SU-DHL-6 (cell line): Measurements from ENCODE around the gene COL24A1.
"Not testable (repeated sequence)": the region's sequence is repeated elsewhere in the genome, so short reads cannot be mapped to it uniquely, and the experiment has no call there.

Experiments used
- H2AFZ ChIP-seq: fragments of 200-600 bp; sonication (generic); 2 replicates; pipeline ENCODE4 v1.6.1; 2014; ENCODE audit warnings: low read depth, mild to moderate bottlenecking, moderate library complexity, mixed read lengths, antibody characterized with exemption, low read length; ENCODE audit not compliant: severe bottlenecking
- H3F3A ChIP-seq: fragments of 200-600 bp; shearing (Covaris generic); 2 replicates; pipeline ENCODE4 v1.6.0; 2016; ENCODE audit warnings: antibody characterized with exemption, mild to moderate bottlenecking; ENCODE audit not compliant: insufficient read depth
- H3K27ac ChIP-seq: fragments of 200-600 bp; sonication (generic); 2 replicates; pipeline ENCODE4 v1.5.1; 2016; ENCODE audit warnings: low read depth, mild to moderate bottlenecking, low read length, moderate library complexity, mixed read lengths
- H3K27me3 ChIP-seq: fragments of 200-600 bp; sonication (generic), shearing (Covaris generic); 2 replicates; pipeline ENCODE4 v1.6.0; 2014; ENCODE audit warnings: mild to moderate bottlenecking, low read length
- H3K36me3 ChIP-seq: fragments of 200-600 bp; sonication (generic); 2 replicates; pipeline ENCODE4 v1.6.1; 2014; ENCODE audit warnings: mild to moderate bottlenecking, low read length, mixed read lengths
- H3K4me2 ChIP-seq: fragments of 300-600, 200-600 bp; shearing (Covaris generic), sonication (generic); 2 replicates; pipeline ENCODE4 v1.6.0; 2014; ENCODE audit warnings: low read length, low read depth, mild to moderate bottlenecking; ENCODE audit not compliant: poor library complexity, severe bottlenecking
- H3K4me3 ChIP-seq: fragments of 200-600 bp; sonication (generic); 2 replicates; pipeline ENCODE4 v1.5.1; 2014; ENCODE audit warnings: antibody characterized with exemption, low read length, mild to moderate bottlenecking, mixed read lengths; ENCODE audit not compliant: insufficient read depth, poor library complexity, severe bottlenecking
- H3K79me2 ChIP-seq: fragments of 200-600 bp; sonication (generic); 2 replicates; pipeline ENCODE4 v1.6.1; 2014; ENCODE audit warnings: mild to moderate bottlenecking, low read length, moderate library complexity; ENCODE audit not compliant: insufficient read depth
- H3K9ac ChIP-seq: fragments of 200-600 bp; sonication (generic); 2 replicates; pipeline ENCODE4 v1.7.0; 2014; ENCODE audit warnings: mild to moderate bottlenecking, low read length
- H3K9me2 ChIP-seq: fragments of 200-600 bp; sonication (generic); replicated peaks from 2 replicates; pipeline ENCODE4 v1.6.1; 2014; ENCODE audit warnings: low read length; ENCODE audit not compliant: insufficient read depth
- H3K9me3 ChIP-seq: fragments of 200-600 bp; sonication (generic); 2 replicates; pipeline ENCODE4 v1.6.1; 2014; ENCODE audit warnings: low read length, mixed read lengths; ENCODE audit not compliant: insufficient read depth
- H4K20me1 ChIP-seq: fragments of 200-600 bp; sonication (generic); 2 replicates; pipeline ENCODE4 v1.6.1; 2014; ENCODE audit warnings: low read depth, mild to moderate bottlenecking, antibody characterized with exemption, low read length, moderate library complexity, mixed read lengths
- CTCF ChIP-seq: fragments of 200-600 bp; sonication (generic); IDR thresholded peaks from one replicate; pipeline ENCODE4 v1.5.1; 2017; ENCODE audit warnings: antibody characterized with exemption, mild to moderate bottlenecking, low read length, moderate library complexity; ENCODE audit not compliant: insufficient read depth, poor library complexity, severe bottlenecking
- EZH2phosphoT487 ChIP-seq: fragments of 200-600 bp; sonication (generic), shearing (Covaris generic); conservative IDR thresholded peaks from 2 replicates; pipeline ENCODE4 v1.6.1; 2018; ENCODE audit warnings: mild to moderate bottlenecking, antibody characterized with exemption, low read length, moderate library complexity, mixed read lengths

COL24A1 gene

DNA sequence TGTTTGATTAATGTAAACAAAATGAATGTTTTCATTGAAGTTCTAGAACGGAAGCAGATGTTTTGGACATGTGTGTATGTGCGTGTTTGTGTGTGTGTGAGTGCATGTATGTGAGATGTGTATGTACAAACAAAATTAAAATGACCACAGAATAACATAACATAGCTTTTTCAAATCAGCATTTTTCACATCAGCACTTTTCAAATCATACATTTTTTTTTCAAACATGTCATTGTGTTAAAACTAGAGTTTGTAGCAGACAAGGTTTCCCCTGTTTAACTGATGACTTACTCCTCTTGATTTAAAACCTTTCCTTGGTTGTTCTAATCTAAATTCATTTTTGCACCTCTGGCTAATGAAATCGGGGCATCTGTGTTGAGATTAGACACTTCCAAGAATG is 412.8 kb downstream of the COL24A1 start:
- Histone ChIP-seq H3K27ac (no peak overlapping the region), H3F3A (no peaks in the 10 kb centered on the region), H2AFZ (no peak overlapping the region), H3K27me3 (no peaks in the 10 kb centered on the region), H3K79me2 (no peaks in the 10 kb centered on the region), H3K9ac (no peak overlapping the region), H3K9me2 (no peaks in the 10 kb centered on the region), H3K9me3 (no peaks in the 10 kb centered on the region), H3K36me3 (no peaks in the 10 kb centered on the region), H4K20me1 (no peaks in the 10 kb centered on the region), H3K4me2 (no peak overlapping the region), H3K4me3 (no peak overlapping the region)
- TF ChIP-seq EZH2phosphoT487: no peak
- no peak for TF ChIP-seq CTCF

GRCh38 chr1:85734931-85735330 is 421.6 kb downstream of the COL24A1 start:
- no peak overlapping the region for H2AFZ ChIP-seq
- H3K9me2 ChIP-seq: no peaks in the 10 kb centered on the region
- H3K4me3 ChIP-seq: no peak overlapping the region
- TF ChIP-seq CTCF: no peak
- H4K20me1 ChIP-seq: no peaks in the 10 kb centered on the region
- no peaks in the 10 kb centered on the region for H3K9me3 ChIP-seq
- no peaks in the 10 kb centered on the region for H3K27me3 ChIP-seq
- no peak overlapping the region for H3K27ac ChIP-seq
- H3K9ac ChIP-seq: no peak overlapping the region
- no peak overlapping the region for H3K4me2 ChIP-seq
- no peaks in the 10 kb centered on the region for H3K36me3 ChIP-seq
- no peaks in the 10 kb centered on the region for H3F3A ChIP-seq
- no peaks in the 10 kb centered on the region for H3K79me2 ChIP-seq

GRCh38 chr1:85718678-85719340 is 437.8 kb downstream of the COL24A1 start:
- Histone ChIP-seq H3F3A (no peaks in the 10 kb centered on the region), H3K9ac (no peak overlapping the region), H3K4me2 (no peak overlapping the region), H3K36me3 (no peaks in the 10 kb centered on the region; the same call in 1 of the 2 replicates), H2AFZ (no peak overlapping the region), H3K27ac (no peak overlapping the region), H3K27me3 (no peaks in the 10 kb centered on the region), H3K9me2 (no peaks in the 10 kb centered on the region), H3K9me3 (0 out of 2 replicates have a peak, but pooled peaks cover 8% of the 10 kb centered on the region), H3K4me3 (no peak overlapping the region), H4K20me1 (no peaks in the 10 kb centered on the region), H3K79me2 (no peaks in the 10 kb centered on the region)
- TF ChIP-seq EZH2phosphoT487 (no peak), CTCF (no peak)

GRCh38 chr1:85714418-85715114 is 442.0 kb downstream of the COL24A1 start:
- H3F3A ChIP-seq, H2AFZ ChIP-seq, H3K9ac ChIP-seq, H3K9me3 ChIP-seq, H3K27me3 ChIP-seq, H3K4me2 ChIP-seq, H3K9me2 ChIP-seq, H3K79me2 ChIP-seq, H3K27ac ChIP-seq, H4K20me1 ChIP-seq, H3K4me3 ChIP-seq, H3K36me3 ChIP-seq: not testable (repeated sequence)
